OCI-LY3 (cell line): ENCODE results near the gene SLC22A12.

Source experiments
- EZH2phosphoT487 ChIP-seq: fragments of 200-600 bp; shearing (Covaris generic); IDR thresholded peaks from 2 replicates; pipeline ENCODE4 v1.6.1; 2018; ENCODE audit warnings: antibody characterized with exemption, mixed run types, low read depth
- TF ChIP-seq, protein P1 (sequence below): fragments of 200-600, 300-600 bp; sonication (generic); IDR thresholded peaks from 2 replicates; pipeline ENCODE4 v1.5.1; 2014; ENCODE audit warnings: antibody characterized with exemption, low read length, low read depth

DNA sequence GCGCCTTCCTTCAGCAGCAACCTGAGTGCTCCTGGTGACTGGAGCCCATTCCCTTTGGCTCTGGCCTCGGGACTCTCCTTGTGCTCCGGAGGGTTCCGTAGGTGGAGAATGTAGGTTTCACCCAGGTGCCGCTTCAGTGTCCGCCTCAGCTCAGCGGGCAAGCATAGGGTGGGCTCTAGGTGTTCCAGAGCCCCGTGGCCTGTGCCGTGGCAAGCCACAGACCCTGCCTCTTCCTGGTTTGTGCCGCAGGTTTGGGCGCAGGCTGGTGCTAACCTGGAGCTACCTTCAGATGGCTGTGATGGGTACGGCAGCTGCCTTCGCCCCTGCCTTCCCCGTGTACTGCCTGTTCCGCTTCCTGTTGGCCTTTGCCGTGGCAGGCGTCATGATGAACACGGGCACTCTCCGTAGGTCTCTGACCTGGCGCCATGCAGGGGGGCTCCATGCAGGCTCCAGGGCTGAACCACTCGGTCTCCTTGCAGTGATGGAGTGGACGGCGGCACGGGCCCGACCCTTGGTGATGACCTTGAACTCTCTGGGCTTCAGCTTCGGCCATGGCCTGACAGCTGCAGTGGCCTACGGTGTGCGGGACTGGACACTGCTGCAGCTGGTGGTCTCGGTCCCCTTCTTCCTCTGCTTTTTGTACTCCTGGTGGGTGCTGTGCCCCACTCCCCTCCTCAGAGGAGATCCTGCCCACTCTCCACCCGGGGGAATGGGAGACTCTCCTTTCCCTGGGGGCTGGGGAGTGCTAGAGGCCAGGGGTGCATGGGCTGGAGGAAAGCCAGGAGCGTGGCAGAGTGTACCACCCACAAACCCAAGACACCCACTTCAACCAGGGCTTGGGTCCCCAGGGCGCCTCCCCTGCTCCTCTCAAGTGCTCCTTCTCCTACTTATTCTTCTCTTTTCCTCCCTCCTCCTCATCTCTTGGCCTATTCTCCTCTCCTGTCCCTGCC is 2.4 kb downstream of the SLC22A12 start:
- TF ChIP-seq, protein P1, sequence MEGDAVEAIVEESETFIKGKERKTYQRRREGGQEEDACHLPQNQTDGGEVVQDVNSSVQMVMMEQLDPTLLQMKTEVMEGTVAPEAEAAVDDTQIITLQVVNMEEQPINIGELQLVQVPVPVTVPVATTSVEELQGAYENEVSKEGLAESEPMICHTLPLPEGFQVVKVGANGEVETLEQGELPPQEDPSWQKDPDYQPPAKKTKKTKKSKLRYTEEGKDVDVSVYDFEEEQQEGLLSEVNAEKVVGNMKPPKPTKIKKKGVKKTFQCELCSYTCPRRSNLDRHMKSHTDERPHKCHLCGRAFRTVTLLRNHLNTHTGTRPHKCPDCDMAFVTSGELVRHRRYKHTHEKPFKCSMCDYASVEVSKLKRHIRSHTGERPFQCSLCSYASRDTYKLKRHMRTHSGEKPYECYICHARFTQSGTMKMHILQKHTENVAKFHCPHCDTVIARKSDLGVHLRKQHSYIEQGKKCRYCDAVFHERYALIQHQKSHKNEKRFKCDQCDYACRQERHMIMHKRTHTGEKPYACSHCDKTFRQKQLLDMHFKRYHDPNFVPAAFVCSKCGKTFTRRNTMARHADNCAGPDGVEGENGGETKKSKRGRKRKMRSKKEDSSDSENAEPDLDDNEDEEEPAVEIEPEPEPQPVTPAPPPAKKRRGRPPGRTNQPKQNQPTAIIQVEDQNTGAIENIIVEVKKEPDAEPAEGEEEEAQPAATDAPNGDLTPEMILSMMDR, result no peak
- TF ChIP-seq EZH2phosphoT487, result no peak
